GM18858 (cell line): ENCODE measurements around the gene VAT1.
A peak's percentile ranks its signal among the peaks of the same experiment; 100 is the strongest.
"Not testable (repeated sequence)": the region's sequence is repeated elsewhere in the genome, so short reads cannot be mapped to it uniquely, and the experiment has no call there.

Source experiments
- ATAC-seq: cut with Tn5 transposase; IDR thresholded peaks from one replicate; pipeline ENCODE4 v1.9.1; 2021; ENCODE audit not compliant: unreplicated experiment

Gene VAT1

DNA sequence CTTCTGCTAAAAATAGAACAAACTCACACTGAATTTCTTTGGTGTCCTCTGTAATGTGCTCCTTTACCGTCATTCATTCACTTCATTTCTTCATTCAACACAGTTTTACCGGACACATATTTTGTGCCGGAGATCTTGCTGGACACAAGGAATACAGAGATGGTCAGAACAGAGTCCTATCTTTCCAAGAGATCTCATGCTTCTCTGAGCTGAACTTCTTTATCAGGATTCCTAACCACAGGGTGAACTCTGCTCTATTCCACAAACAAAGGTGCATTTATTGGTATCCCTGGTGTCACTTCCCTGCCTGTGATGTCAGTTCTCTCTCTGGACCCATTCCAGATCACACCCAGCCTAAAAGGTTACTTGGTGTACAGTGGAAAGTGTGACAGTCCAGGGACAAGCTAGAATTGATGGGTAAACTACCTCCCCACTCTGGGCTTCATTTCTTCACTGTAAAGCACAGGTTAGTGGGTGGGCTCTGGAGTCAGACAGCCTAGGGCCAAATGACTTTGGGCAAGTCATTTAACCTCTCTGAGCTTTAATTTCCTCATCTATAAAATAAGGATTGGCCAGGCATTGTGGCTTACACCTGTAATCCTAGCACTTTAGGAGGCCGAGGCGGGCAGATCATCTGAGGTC is 11.4 kb downstream of the VAT1 start:
- no peak for ATAC-seq

DNA sequence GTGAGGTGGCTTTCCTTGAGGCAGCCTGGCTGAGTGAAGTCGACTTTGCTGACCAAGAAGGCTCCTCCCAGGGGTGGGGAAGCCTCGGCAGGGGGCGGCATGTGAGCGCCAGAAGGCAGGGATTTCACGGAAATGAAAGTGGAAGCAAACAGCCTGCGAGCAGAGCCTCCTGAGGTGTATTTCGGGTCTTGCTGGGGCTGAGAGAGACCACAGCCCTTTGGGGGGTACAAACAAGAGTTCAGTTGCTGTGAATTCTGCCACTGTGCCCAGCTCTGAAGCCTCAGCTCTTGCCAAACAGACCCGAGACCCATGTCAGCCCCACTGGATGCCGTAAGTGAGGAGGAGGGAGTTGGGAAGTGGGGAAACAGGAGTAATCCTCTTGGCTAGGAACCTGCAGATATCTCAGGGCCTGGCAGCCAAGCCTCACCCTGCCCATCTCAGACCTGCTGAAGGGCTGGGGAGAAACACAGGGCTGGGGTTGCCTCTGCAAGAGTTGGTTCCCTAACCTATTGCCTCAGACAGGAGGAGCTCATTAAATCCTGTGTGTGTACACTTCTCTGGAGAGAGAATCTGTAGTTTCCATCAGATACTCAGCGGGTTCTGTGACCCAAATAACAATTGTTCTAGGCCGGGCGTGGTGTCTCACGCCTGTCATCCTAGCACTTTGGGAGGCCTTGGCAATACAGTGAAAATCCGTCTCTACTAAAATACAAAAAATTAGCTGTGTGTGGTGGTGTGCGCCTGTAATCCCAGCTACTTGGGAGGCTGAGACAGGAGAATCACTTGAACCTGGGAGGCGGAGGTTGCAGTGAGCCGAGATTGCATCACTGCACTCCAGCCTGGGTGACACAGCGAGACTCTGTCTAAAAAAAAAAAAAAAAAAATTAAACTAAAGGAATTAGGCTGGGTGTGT is 15.3 kb downstream of the VAT1 start, which contains the start of gene IFI35:
Gene IFI35, plus strand, starts transcription at position 146 of the 913 bp plus-strand sequence. Its CDS starts 164 bp downstream, at position 310.
- ATAC-seq, result no peak

DNA sequence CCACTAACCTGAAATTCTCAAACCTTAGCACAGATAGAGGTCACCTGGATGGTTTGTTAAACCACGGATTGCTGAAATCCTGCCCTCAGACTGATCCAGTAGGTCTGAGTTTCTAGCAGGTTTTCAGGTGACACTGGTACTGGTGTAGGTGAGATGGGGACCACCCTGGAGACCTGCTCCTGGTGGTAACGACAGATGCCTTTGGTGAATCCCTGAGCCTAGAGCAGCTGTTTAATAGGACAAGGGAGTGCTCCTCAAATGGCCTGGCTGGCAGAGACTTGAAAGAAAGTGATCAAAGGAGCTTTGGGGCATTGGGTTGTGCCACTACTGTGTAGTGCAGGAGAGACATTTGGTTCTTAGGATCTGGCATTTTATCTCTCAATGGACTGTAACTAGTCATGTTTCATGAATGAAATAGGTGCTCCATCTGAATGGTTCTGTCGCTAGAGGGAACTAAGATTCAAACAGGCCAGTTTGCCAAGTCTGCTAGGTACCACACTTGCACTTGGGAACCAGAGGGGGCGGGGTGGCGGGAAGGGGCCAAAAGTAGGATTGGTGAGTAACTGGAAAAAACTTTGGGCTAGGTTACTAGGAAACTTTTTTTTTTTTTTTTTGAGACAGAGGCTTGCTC is 18.5 kb downstream of the VAT1 start:
- ATAC-seq, result no peak

DNA sequence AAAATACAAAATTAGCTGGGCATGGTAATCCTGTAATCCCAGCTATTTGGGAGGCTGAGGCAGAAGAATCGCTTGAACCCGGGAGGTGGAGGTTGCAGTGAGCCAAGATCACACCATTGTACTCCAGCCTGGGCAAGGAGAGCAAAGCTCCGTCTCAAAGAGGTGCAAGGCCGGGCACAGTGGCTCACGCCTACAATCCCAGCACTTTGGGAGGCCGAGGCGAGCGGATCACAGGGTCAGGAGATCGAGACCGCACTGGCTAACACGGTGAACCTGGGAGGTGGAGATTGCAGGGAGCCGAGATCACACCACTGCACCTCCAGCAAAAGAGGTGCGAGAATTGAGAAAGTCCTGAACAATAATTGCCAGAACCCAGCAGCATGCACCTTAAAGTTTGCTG is 21.3 kb downstream of the VAT1 start:
- ATAC-seq, result not testable (repeated sequence)

DNA sequence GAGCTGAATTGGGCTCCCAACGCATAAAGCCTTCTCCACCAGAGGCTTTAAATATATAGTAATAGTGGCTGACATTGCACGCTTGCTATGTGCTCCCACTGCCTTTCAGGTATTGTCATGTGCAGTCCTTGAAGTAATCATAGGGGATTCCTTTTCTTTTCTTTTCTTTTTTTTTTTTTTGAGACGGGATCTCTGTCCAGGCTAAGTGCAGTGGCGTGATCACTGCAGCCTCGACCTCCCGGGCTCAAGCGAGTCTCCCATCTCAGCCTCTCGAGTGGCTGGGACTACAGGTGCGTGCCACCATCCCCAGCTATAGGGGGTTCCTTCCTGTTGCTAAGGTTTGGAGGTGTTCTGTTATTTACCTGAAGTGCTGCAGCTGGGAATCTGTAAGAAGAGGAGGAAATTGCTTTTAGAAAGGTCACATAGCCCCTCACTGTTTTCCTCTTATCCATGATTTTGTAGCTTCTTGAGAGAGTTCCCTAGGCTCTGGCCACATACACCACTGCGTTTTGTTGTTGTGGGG is 23.1 kb downstream of the VAT1 start:
- ATAC-seq, result no peak

DNA sequence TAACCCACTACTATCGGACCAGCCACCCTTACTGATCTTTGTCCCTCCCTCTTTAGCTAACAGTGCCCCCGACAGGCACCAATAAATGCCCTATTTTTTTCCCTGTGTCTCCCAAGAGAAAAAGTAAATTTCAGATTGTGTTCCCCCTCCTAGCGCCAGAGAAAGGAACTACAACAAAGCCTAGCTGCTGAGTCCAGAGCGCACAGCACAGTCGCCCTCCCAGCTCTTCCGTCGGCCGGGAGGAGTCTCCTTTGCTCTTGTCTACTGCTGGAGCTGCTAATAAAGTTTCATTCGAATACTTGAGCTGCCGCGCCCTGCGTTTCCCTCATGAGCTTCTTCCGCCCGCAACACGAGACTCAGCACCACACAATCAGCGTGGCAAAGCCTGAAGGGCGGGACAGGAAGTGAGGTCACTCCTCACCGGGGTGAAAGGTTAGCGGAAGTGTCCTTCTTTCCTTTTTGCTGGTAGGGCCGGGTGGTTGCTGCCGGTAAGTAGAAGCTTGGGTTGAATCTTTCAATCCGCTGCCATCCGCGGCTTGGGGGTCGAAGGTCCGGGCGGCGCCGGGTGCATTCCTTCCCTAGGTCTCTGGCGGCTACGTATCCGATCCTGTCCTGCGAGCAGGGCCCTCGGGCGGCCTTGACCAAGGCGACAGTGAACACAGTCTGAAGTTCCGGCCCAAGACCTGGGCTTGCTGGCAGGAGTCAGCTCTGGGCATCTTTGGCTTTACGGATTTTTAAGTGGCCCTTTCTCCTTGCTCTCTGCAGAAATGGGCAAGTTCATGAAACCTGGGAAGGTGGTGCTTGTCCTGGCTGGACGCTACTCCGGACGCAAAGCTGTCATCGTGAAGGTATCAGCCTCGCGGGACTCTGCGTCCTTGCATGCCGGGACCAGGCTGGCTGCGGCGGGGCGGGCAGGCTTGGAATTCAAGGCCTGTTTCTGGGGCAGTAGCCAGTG is 23.9 kb downstream of the VAT1 start, which contains the start of gene RPL27:
Gene RPL27, plus strand, starts transcription at position 436 of the 955 bp plus-strand sequence. Its CDS starts 332 bp downstream, at position 768.
- peak; percentile 87 for ATAC-seq

DNA sequence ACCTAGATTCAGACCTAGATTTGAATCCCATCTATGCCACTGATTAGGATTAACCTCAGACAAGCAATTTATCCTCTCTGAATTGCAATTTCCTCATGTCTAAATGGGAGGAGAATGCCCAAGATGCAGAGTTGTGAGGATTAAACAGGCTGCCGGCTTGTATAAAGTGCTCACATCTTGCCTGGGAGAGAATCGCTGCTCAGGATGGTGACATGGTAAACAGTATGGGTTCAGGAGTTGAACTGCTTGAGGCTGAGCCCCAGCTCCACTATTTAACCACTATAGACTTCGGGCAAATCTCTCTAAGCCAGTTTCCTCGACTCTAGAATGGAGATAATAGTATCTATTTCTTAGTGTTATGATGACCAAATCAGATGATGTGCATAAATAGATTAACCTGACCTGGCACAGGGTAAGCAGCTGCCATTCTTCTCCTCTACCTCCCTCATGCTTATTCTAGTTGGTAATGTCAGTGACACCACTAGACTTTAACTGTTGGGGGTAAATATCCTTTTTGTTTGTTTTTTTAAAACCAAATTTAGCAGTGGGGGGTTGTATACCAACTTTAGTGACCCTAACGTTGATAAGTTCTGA is 24.7 kb downstream of the VAT1 start:
- no peak for ATAC-seq

DNA sequence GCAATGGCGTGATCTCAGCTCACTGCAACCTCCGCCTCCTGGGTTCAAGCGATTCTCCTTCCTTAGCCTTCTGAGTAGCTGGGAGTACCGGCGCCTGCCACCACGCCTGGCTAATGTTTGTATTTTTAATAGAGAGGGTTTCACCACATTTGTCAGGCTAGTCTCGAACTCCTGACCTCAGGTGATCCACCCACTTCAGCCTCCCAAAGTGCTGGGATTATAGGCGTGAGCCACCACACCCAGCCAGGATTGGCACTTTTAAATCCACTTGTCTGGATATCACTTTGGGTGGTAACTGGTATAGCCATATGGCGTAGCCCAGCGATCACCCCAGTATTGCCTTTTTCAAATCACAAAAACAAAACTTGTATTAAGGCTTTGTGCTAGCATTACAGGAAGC is 28.3 kb downstream of the VAT1 start:
- not testable (repeated sequence) for ATAC-seq

DNA sequence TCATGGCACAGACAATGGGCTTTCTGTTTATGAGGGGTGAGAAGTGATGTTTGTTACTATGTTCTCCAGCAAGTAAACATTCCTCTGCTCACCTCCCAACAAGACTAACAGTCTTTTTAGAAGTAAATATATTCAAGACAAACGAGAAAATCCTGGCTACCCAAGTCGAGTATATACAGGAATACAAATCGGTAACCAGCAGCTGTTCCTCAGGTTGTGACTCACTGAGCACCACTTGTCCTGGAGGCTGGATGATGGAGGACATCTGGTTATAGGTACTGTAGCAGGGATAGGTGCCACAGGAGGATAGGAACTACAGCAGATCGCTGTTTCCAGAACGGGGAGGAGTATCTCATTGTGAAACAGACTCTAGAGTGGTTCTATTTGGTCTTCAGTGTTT is 29.3 kb downstream of the VAT1 start:
- no peak for ATAC-seq

DNA sequence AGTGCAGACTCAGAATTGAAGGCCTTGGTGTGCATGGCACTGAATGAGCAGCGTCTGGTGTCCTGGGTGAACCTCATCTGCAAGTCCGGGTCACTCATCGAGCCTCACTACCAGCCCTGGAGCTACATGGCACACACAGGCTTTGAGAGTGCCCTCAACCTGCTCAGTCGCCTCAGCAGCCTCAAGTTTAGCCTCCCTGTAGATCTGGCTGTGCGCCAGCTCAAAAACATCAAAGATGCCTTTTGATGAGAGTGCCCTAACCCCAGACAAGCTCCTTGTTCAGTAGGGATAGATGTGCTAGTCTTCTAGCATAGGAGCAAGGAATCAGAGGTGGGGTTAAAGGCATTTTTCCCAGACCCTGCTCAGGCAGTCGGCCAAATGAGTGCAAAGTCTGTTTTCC is 30.7 kb downstream of the VAT1 start:
- ATAC-seq, result no peak

DNA sequence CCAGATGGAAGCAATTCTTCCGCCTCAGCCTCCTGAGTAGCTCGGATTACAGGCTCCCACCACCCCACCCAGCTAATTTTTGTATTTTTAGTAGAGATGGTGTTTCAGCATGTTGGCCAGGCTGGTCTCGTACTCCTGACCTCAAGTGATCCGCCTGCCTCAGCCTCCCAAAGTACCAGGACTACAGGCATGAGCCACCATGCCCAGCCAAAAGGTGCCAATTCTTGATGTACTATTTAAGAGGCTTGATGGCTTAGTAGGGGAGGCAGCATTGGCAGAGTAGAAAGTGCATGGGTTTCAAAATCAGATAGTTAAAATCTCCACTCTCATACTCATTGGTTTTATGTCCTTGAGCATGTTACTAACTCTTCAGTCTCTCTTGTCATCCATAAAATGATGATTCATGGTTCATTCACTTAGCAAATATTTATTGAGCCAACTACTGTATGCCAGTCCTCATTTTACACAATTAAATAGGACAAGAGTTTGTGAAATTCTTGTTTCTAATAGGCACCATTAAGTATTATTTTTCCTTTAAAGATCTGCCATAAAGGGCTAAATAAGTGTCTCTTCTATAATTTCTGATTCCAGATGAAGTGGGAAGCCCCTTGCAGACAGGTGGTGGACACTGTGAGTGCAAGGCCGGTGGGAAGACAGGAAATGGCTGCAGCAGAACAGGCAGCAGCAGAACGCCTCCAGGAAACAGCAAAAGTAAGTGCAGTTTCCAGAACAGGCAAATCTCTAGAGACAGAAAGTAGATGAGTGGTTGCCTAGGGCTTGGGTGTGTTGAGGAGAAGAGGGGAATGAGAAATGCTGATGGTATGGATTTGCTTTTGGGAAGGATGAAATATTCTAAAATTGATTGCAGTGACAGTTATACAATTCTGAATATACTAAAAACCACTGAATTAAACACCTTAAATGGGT is 32.2 kb downstream of the VAT1 start:
- ATAC-seq, result no peak

DNA sequence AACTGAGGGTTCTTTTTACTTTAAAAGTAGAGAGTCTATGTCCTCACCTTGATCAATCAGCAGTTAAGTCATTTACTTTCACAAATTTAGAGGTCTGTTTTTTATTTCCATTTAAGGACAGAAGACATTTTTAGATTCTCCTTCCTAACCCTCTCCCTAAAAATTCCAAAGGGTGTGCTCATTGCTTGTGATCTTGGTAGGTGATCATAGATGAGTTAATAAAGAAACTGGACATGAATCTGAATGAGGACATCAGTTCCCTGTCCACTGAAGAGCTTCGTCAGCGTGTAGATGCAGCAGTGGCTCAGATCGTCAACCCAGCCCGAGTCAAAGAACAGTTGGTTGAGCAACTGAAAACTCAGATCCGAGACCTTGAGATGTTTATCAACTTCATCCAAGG is 33.0 kb downstream of the VAT1 start:
- no peak for ATAC-seq

DNA sequence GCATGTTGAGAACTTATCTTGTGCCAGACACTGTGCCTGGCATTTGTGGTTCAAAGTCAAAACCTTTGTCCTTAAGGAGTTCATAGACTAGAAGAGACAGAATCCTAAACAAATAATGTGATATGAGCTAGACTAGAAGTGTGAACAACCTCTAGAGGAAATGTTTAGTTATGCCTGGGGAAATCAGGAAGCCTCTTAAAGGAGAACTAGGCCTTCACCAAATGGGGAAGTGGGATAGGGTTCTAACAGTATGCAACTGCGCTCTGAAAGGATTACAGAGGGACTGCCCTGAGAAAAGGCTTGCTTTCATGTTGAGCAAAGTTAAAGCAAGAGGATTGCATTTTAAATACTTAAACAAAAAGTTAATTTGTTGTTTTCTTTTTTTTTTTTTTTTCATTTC is 37.0 kb downstream of the VAT1 start:
- peak; percentile 42 for ATAC-seq

DNA sequence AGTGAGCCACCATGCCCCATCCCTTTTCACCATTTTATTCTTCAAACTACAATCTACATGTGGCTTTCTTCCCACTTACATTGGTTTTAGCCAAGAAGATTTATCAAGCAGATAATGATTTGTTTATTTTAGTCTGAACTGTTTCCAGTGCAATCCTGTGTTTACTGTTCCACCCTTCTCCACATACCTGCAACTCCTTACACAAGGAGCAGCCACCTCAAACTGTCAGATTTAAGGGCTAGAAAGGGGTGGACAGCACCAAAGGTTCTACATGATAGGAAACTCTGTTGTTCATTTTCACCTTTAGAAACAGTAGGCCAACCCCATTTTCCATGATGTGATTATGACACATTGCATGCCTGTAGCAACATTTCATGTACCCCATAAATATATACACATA is 39.9 kb downstream of the VAT1 start:
- no peak for ATAC-seq

DNA sequence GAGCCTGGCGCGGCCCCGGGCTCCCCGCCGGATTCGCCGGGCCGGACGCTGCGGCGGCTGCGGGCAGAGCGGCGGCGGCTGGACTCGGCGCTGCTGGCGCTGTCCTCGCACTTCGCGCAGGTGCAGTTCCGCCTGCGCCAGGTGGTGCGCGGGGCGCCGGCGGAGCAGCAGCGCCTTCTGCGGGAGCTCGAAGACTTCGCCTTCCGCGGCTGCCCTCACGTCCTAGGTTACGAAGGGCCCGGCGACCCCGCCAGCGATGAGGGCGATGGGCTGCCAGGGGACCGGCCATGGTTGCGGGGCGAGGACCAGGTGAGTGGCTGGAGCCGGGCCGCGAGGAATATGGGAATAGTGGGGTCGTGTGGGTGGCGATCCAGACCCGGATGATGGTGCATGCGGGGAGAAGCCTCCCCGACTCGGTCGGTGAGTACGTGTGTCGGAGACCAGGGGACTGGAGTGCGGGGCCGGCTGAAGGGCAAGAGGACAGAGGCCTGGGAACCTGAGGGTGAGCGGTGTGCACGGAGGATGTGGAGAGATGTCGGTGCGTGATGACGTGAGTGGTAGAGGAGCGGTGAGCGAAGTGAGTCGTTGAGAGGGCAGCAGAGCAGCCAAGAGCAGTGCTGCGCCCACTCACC is 41.3 kb downstream of the VAT1 start:
- peak; percentile 36 for ATAC-seq

DNA sequence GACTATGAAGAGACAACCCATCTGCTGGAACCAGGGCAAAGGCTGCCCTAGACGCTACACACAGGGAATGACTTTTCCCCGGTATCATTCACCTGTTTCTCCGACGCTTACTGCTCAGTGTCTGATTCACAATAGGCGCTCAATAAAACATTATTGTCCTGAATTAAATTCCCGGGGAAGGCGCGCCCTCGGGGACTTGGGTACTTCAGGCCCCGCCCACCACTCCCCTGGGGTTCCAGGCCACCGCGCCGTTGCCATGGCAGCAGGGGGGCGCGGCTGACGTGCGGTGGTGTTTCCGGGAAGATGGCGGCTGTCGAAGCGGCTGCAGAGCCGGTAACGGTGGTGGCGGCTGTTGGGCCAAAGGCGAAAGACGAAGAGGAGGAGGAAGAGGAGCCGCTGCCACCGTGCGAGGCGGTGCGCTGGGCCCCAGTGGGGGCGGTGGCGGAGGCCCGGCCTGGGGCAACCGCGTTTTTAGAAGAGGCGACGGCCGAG is 41.9 kb downstream of the VAT1 start, which contains the start of gene RUNDC1:
Gene RUNDC1, plus strand, starts transcription at position 292 of the 492 bp plus-strand sequence. Its CDS starts 12 bp downstream, at position 304.
- ATAC-seq, result peak; percentile 16

DNA sequence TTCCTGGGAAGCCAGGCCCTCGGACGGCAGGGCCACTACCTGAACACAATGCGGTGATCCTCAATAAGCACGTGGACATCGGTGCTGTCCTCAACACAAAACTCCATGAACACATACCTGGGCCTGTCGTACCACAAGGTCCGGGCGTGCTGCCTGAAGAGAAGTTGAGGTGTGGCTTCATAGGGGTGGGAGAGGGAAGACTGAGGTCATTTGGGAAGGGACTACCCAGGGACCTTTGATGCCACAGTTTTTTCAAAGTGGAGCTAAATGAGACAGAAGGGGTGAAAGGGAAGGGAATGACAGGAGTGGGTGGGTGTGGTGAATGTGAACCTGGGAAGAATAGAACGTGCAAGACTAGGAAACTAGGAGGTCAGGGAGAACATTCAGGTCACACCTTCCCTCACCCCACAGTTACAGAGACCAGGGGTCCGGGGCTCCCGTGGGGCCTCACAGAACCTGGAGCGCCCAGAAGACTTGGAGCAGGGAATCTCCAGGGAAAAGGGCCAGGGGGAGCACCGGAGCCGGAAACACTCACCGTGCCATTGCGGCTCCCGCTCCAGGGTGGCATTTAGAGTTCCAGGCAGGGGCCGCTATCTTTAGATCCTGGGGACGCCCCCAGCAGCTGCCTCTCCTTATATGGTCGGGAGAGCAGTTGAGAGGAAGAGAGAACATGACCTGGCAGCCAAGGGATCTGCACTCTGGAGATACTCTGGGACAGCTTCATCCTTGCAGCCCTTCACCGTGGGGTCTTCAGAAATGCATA is 42.5 kb downstream of the VAT1 start, which contains the start of gene PTGES3L:
Gene PTGES3L, minus strand, starts transcription at position 570 of the 763 bp plus-strand sequence. Its CDS starts 27 bp downstream, at position 543.
- no peak for ATAC-seq
